ENCODE data around the gene TPRA1.
"Not testable (repeated sequence)": the region's sequence is repeated elsewhere in the genome, so short reads cannot be mapped to it uniquely, and the experiment has no call there.

Gene TPRA1

DNA sequence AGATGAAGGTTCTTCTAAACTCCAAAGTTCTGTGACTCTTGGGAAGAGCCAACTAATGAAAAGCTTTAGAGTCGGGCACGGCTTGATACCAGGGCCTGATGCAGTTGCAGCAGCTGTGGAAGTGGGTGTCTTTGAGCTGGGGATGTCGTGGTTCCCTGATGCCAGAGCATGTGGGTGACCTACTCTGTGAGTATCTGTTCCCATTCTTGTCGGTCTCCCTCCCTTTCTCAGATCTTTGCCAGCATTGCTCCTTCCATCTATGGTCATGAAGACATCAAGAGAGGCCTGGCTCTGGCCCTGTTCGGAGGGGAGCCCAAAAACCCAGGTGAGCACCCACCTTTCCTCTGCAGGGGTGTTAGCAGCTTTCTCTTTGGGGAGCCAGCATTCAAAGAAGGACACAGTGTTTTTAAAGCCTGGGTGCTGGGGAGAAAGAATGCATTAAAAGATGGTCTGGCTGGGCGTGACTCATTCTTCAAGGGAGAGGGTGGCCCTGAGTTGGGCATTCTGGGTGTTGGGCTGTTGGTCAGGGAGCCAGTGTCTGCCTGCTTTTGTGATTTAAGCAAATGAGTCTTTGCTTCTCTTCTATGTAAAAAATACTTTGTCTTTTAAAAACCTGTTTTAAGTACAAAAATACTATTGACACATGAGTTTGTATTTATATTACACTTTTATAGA is 25.2 kb upstream of the TPRA1 start:
- DNase-seq: no peak

DNA sequence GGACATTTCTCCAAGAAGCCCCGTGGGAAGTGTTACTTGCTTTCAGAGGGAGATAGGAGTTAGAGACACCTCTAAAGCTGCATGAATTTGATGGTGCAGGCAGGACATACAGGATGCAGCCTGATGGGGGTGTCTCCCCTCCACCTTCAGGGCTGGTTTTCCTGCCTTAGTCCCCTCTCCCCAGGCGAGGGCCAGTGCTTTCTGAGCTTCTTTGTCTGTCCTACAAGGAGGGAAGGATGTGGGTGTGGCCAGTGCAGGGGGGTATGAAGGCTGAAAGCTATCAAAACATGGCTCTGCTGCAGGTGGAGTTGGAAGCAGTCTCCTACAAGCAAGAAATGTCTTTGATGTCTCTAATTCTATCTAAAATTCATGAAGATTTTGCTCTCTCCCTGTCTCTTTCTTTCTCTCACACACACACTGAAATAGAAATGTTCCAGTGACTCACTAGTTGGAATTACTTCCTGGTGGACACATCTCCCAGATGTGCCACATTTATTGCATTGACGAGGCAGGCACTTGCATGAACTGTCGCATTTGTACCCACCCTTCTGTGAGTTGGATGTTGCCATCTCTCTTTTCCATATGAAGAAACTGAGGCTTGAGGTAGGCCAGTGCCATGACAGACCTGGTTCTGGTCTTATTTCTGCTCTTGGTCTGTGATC is 24.5 kb upstream of the TPRA1 start:
- no peak for DNase-seq

DNA sequence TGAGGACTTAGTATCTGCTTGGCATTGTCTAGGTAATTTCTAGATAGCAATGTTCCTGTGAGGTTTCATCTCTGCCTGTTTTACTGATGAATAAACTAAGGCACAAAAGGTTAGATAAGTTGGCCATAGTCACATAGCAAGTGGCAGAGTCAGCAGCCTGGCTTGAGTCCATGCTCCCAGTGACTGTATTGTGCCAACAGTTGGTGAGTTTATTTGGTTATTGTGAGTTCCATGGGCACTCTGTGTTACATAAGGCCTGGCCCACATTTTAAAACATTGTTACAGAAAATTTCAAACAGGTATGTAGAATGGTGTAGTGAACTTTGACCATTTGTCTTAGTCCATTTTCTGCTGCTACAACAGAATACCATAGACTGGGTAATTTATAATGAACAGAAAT is 22.9 kb upstream of the TPRA1 start:
- no peak for DNase-seq

GRCh38 chr3:127612966-127613365 is 22.4 kb upstream of the TPRA1 start:
- no peak for DNase-seq

DNA sequence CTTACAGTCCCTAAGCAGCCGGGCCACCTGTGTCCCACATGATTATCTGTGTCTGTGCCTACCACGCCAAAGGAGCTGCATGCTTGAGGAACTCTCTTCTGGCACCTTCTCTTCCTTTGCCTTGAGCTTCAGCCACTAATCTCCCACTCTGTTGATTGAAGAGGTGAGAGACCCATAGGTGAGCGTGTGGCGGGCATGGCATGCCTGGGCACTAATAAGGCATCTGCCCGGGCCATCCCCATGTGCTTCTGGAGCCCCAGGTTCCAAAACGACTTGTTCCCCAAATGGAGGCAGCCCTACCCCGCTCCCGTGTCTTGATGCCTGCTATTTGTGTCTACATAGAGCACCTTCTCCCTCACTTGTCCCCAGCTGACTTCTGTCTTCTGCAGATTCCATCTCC is 20.7 kb upstream of the TPRA1 start:
- no peak for DNase-seq

DNA sequence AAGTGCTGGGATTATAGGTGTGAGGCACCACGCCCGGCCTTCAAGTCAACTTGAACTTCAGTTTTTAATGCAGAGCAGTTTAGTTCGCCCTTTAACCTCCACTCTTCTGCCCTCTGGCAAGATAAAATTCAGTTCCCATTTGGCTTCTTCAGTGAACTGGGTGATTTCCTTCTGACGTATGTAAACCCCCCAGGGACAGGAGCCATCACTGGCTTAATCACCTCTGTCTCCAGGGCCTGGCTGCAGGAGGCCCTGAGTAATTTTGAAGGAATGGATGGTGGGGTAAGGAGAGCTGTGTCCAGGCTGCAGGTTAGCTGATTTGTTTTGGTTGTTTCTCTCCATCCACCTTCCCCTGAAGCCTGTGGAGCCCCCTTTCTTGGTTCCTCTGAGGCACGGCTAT is 19.6 kb upstream of the TPRA1 start:
- DNase-seq: no peak

DNA sequence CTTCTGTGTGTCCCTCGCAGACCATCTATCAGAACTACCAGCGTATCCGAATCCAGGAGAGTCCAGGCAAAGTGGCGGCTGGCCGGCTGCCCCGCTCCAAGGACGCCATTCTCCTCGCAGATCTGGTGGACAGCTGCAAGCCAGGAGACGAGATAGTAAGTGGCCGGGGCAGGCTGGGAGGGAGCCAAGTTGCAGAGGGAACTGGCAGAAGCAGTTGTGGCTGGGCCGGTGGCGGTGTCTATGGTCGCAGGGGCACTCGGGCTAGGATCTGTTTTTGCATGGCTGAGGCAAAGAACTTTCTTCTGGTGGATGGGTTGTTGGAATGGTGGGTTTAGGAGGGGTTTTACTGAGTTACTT is 17.8 kb upstream of the TPRA1 start:
- no peak for DNase-seq

DNA sequence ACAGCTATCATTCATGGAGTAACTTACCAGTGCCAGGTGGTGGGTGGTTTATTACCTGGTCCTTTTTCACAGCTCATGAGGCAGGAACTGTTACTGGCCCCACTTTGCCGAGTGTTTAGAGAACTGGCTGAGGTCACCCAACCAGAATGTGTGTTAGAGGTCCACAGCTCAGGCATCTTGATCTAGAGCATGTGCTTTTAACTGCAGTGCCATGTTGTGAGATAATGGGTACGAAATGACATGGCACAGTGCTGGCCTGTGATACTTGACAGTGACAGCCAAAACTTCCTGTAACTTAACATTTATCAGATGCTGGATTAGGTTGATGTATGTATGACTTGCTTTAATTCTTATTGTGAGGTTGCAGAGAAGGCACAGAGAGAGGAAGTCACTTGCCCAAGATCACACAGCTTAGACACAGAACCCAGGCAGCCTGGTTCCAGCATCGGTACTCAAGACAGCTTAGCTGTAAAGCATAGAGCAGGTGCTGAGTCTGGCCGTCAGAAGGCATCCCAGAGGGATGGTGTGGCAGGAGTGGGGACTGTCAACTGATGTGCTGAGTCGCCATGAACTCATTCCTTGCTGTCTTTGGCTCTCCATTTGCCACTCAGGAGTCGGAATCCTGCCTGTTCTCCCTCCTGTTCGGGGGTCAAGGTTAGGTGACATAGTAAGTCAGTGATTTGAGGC is 17.3 kb upstream of the TPRA1 start:
- no peak for DNase-seq

DNA sequence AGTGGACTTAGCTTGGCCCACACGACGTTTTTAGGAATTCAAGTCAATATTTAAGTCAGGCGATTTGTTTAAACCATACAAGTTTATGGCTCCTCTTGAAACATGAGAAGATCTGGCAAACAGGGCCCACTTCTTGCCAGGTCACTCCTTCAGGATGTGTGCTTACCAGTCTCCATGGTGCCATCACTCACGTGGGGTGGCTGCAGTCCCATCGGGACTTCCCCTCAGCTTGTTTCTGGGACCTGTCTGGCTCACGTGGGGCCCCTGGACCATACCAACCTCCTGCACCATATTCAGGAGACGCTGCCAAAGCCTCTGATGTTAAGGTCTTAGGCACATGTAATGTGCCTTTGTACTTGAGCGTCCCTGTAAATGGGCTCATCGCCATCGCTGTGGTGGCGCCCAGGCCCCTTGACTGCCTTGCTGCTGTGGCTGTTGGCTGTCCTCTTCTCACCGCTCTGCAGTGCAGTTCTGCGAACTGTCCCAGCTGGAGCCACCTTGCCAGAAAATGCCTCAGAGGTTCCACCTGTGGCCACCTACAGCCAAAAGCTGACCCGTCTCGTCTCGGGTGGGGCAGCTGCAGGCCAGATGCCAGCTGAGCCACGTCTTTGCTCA is 16.6 kb upstream of the TPRA1 start:
- DNase-seq: no peak

DNA sequence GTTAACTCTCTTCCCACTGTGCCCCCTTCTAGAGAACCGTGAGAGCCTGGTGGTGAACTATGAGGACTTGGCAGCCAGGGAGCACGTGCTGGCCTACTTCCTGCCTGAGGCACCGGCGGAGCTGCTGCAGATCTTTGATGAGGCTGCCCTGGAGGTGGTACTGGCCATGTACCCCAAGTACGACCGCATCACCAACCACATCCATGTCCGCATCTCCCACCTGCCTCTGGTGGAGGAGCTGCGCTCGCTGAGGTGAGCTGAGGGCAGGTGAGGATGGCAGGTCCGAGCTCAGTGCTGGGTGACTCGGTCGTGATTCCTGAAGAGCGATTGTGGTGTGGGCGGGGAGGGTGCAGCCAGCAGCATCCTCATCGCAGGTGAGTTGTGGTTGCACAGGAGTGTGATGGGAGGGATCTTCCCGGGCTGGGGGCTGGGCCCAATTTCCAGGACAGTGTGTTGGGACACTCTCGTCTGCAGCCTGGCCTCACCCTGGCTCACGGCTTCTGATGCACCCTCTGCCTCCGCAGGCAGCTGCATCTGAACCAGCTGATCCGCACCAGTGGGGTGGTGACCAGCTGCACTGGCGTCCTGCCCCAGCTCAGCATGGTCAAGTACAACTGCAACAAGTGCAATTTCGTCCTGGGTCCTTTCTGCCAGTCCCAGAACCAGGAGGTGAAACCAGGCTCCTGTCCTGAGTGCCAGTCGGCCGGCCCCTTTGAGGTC is 15.7 kb upstream of the TPRA1 start:
- DNase-seq: no peak

- not testable (repeated sequence) for DNase-seq
Measured at GRCh38 chr3:127605547-127605946, 15.0 kb upstream of the TPRA1 start.

DNA sequence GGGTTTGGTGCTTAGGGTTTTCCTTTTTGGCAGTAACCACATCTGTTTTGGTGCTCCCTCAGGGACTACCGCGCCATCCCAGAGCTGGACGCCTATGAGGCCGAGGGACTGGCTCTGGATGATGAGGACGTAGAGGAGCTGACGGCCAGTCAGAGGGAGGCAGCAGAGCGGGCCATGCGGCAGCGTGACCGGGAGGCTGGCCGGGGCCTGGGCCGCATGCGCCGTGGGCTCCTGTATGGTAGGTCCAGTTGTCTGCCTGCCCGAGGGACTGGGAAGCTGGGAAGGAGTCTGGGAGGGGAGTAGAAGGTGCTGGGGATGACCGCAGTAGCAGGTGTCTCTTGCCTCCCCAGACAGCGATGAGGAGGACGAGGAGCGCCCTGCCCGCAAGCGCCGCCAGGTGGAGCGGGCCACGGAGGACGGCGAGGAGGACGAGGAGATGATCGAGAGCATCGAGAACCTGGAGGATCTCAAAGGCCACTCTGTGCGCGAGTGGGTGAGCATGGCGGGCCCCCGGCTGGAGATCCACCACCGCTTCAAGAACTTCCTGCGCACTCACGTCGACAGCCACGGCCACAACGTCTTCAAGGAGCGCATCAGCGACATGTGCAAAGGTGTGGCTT is 14.1 kb upstream of the TPRA1 start:
- no peak for DNase-seq

DNA sequence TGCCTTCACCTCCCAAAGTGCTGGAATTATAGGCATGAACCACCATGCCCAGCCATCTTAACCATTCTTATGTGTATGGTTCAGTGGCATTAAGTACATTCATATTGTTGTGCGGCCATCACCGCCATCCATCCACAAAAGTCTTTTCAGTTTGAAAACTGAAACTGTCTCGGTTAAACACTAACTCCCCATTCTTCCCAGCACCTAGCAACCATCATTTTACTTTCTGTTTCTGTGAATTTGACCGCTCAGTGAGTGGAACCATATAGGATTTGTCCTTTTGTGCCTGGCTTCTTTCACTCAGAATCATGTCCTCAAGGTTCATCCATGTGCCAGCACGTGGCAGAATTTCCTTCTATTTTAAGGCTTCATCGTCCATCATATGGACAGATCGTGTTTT is 13.5 kb upstream of the TPRA1 start:
- DNase-seq: no peak

GRCh38 chr3:127600749-127601456 is 10.4 kb upstream of the TPRA1 start:
- no peak for DNase-seq

DNA sequence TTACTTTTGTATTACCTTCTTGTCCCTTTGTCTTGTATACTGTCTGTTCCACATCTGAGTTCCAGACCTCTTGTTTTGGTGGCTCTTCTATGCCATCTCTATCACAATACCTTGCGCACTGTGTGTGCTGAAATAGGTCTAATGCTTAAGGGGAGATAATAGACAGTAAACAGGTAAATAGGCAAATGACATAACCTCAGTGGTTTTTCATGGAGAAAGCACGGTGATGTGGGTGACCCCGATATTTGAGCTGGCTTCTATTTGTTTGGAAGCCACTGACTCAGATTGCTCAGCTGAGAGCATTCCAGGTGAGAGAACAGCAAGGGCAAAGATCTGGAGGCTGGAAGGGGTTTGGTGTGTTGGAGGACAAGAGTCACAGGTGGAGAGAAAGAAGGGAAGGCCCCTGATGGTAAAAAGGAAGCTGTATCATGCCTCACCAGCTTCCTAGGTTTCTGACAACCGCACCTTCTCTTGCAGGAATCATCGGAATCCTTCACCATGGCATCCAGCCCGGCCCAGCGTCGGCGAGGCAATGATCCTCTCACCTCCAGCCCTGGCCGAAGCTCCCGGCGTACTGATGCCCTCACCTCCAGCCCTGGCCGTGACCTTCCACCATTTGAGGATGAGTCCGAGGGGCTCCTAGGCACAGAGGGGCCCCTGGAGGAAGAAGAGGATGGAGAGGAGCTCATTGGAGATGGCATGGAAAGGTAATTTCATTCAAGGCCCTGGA is 8.5 kb upstream of the TPRA1 start:
- no peak for DNase-seq

DNA sequence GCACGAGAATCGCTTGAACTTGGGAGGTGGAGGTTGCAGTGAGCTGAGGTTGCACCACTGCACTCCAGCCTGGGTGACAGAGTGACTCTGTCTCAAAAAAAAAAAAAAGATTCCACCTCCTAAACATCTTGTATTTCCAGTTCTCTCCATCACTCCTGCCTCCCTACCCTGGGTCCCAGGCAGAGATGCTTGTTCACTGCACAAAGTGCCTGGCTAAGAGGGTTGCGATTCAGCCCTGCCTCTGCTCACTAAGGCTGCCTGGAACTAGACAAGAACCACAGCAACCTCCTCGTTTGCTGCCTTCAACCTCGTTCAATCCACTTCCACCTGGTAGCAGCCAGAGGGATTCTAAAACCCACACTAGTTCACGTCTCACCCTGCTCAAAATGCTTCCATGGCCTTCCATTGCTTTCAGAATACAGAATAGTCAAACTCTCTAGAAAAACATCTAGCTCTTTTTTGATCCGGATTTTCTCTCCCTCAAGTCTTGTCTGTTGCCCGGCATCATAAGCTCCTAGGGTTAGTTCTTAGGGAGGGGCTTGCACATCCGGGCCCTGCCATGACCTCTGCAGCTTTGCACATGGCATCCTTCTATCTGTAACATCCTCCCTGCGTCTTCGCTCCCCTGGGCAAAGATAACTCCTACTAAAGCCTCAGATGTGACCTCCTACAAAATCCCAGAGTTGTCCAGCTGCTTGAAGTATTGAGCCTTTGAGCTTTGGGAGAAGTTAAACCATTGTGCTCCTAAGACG is 6.7 kb upstream of the TPRA1 start:
- DNase-seq: no peak

GRCh38 chr3:127595303-127595702 is 4.8 kb upstream of the TPRA1 start:
- DNase-seq: no peak

- no peak for DNase-seq
Measured at GRCh38 chr3:127593178-127593577, 2.6 kb upstream of the TPRA1 start.

DNA sequence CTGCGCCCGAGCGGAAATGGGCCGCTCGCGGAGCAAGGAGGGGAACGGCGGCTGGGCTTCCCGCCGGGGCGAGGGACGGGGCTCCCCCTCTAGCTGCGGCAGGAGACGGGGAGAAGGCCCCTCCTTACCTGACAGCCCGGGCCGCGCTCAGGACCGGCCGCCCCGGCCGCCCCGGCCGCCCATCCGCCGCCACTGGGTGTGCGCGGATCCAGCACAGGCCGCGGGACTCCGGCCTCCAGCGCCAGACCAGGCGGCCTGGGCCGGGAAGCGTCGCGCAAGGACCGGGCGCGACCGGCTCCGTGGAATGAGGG is 296 bp downstream of the TPRA1 start:
- DNase-seq: no peak

- no peak for DNase-seq
Measured at GRCh38 chr3:127589600-127590281, 792 bp downstream of the TPRA1 start.

Data from NCI-H2081 treated with DMSO at 0.1 percent for 48 hours (cell line).